Bladder microvascular endothelial cell (primary cell): ENCODE measurements around the gene EPOP. TPM values are rescaled to one million over a fixed set of nuclear protein-coding genes. Genes with fewer than 3 reads are reported as not detected.

Experiments
- total RNA-seq: library from RNA; depleted of rRNA; stranded (reverse); fragments of >200 nt; gene quantifications from 2 replicates; pipeline ENCODE4 v1.2.3, GENCODE V29; 2014

The EPOP gene
- 0.49 and 0.63 TPM in 2 replicates for total RNA-seq

GRCh38 chr17:38674749-38675615 is at the start of gene EPOP:
EPOP (minus strand) TSS chr17:38674957; CDS start chr17:38674495, 462 bp downstream.

GRCh38 chr17:38704606-38705522 is 30.1 kb upstream of the EPOP start, which contains the start of gene MLLT6:
MLLT6 (plus strand) TSS chr17:38705273; CDS start chr17:38705633, 360 bp downstream.

Other genes starting within 250 kb of the EPOP start
- gene ARHGAP23, start 246.5 kb downstream of the EPOP start, total RNA-seq: 33.4 and 86.3 TPM in 2 replicates
- 0.06 TPM in 1 of 2 replicates, not detected in the other for gene SRCIN1, start 69.0 kb downstream of the EPOP start, total RNA-seq
- gene MLLT6, start 30.3 kb upstream of the EPOP start, total RNA-seq: 18.8 and 44.5 TPM in 2 replicates
- gene CISD3, start 55.4 kb upstream of the EPOP start, total RNA-seq: 1.9 and 4.4 TPM in 2 replicates
- gene PCGF2, start 73.4 kb upstream of the EPOP start, total RNA-seq: 6.2 and 9.5 TPM in 2 replicates
- 292 and 388 TPM in 2 replicates for gene PSMB3, start 77.8 kb upstream of the EPOP start, total RNA-seq
- 24.8 and 71.6 TPM in 2 replicates for gene PIP4K2B, start 124.6 kb upstream of the EPOP start, total RNA-seq
- gene CWC25, start 150.4 kb upstream of the EPOP start, total RNA-seq: 8.7 and 14.0 TPM in 2 replicates
- gene RPL23, start 178.8 kb upstream of the EPOP start, total RNA-seq: 1,187 and 1,591 TPM in 2 replicates
- gene LASP1, start 195.1 kb upstream of the EPOP start, total RNA-seq: 78.5 and 148 TPM in 2 replicates